ENCODE results near the gene P2RY8.
"Not testable (repeated sequence)": the region's sequence is repeated elsewhere in the genome, so short reads cannot be mapped to it uniquely, and the experiment has no call there.

P2RY8 gene

GRCh38 chrX:1444561-1445500 lies 92.2 kb downstream of the P2RY8 start:
- peak; percentile 1 for DNase-seq (ENCODE audit: low spot score)

- peak; percentile 1 for DNase-seq (ENCODE audit: low spot score)
These were observed 93.4 kb downstream of the P2RY8 start for GRCh38 chrX:1443496-1444075.

GRCh38 chrX:1442724-1443367 lies 94.1 kb downstream of the P2RY8 start:
- DNase-seq (ENCODE audit: low spot score) = peak; percentile 0

- DNase-seq (ENCODE audit: low spot score) = peak; percentile 4
These were observed 94.8 kb downstream of the P2RY8 start for GRCh38 chrX:1442016-1442665.

GRCh38 chrX:1440506-1440905 lies 96.5 kb downstream of the P2RY8 start:
- DNase-seq (ENCODE audit: low spot score) = no peak

GRCh38 chrX:1435241-1435895 lies 101.6 kb downstream of the P2RY8 start:
- DNase-seq (ENCODE audit: low spot score) = no peak

- no peak for DNase-seq (ENCODE audit: low spot score)
These were observed 102.1 kb downstream of the P2RY8 start for GRCh38 chrX:1434871-1435240.

- DNase-seq (ENCODE audit: low spot score) = no peak
These were observed 103.2 kb downstream of the P2RY8 start for GRCh38 chrX:1433646-1434357.

GRCh38 chrX:1430451-1430850 lies 106.5 kb downstream of the P2RY8 start:
- no peak for DNase-seq (ENCODE audit: low spot score)

- DNase-seq (ENCODE audit: low spot score) = no peak
These were observed 109.2 kb downstream of the P2RY8 start for GRCh38 chrX:1427756-1428155.

GRCh38 chrX:1426321-1426720 lies 110.7 kb downstream of the P2RY8 start:
- DNase-seq (ENCODE audit: low spot score) = not testable (repeated sequence)

GRCh38 chrX:1425381-1425780 lies 111.6 kb downstream of the P2RY8 start:
- no peak for DNase-seq (ENCODE audit: low spot score)

GRCh38 chrX:1424147-1424851 lies 112.7 kb downstream of the P2RY8 start:
- DNase-seq (ENCODE audit: low spot score) = no peak

- no peak for DNase-seq (ENCODE audit: low spot score)
These were observed 113.8 kb downstream of the P2RY8 start for GRCh38 chrX:1423215-1423614.

- no peak for DNase-seq (ENCODE audit: low spot score)
These were observed 114.9 kb downstream of the P2RY8 start for GRCh38 chrX:1422135-1422465.

- DNase-seq (ENCODE audit: low spot score) = no peak
These were observed 115.4 kb downstream of the P2RY8 start for GRCh38 chrX:1421433-1422134.

GRCh38 chrX:1420371-1420770 lies 116.6 kb downstream of the P2RY8 start:
- DNase-seq (ENCODE audit: low spot score) = peak; percentile 4

GRCh38 chrX:1419545-1420355 lies 117.2 kb downstream of the P2RY8 start:
- no peak for DNase-seq (ENCODE audit: low spot score)

GRCh38 chrX:1418901-1419544 lies 118.0 kb downstream of the P2RY8 start:
- DNase-seq (ENCODE audit: low spot score) = no peak

Measured in iPS-NIHi11 (cell line).